ENCODE measurements around the gene ULK1.

DNA sequence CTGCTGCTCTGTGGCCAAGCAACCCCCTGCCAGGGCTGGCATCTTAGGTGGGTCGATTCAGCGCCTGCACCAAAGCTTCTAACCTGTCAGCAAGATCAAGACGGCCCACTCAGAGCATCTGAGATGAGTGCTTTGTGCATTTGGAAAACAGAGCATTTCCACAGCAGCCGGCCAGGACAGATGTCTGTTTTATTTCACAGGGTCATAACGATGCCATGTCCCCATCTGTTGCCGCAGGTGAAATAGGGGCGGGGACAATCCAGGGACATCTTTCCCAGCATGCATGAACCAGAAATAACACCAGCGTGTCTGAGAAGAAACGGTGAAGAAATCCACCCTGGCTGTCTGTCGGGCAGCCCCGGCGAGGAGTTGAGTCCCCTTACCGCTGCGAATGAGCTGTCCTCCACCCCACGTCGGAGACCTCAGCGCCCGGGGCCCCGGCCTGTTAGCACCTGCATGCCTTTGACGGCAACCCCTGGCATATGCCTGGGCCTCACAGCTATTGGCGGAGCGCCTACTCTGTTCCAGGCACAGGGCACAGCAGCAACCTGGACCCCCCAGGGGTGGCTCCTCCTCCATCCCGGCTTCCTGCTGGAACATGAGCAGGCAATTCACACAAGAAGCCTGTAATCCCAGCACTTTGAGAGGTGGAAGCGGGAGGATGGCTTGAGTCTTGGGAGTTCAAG, 30.6 kb upstream of the ULK1 start:
- TF ChIP-seq, protein P1, sequence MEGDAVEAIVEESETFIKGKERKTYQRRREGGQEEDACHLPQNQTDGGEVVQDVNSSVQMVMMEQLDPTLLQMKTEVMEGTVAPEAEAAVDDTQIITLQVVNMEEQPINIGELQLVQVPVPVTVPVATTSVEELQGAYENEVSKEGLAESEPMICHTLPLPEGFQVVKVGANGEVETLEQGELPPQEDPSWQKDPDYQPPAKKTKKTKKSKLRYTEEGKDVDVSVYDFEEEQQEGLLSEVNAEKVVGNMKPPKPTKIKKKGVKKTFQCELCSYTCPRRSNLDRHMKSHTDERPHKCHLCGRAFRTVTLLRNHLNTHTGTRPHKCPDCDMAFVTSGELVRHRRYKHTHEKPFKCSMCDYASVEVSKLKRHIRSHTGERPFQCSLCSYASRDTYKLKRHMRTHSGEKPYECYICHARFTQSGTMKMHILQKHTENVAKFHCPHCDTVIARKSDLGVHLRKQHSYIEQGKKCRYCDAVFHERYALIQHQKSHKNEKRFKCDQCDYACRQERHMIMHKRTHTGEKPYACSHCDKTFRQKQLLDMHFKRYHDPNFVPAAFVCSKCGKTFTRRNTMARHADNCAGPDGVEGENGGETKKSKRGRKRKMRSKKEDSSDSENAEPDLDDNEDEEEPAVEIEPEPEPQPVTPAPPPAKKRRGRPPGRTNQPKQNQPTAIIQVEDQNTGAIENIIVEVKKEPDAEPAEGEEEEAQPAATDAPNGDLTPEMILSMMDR (conservative IDR thresholded peaks at IDR 0.05 in 1 of 2, IDR thresholded peaks at IDR 0.05 in 1 of 2; ENCODE audit: low read depth in 1 of 2, low read length in 2 of 2), result no peak
- TF ChIP-seq EZH2 (IDR thresholded peaks at IDR 0.05; ENCODE audit: low read length, missing control alignments), result no peak
